ENCODE results near the gene AGO4. TPM values are rescaled to one million over a fixed set of nuclear protein-coding genes. Genes with fewer than 3 reads are reported as not detected.

AGO4 gene
- total RNA-seq, 1 experiment from 2014 or later, result 12.8 TPM

- H3K23ac ChIP-seq (ENCODE audit: insufficient read length, low read depth, low read length), result no peak overlapping the region
- H3K18ac ChIP-seq (ENCODE audit: insufficient read length, low read depth, low read length), result no peak overlapping the region
- peak overlapping the region; percentile 96 to 99 (median 96) for H3K27ac Mint-ChIP-seq
- H4K8ac ChIP-seq (replicated peaks; ENCODE audit: insufficient read length, low read depth, low read length), result no peak overlapping the region
- peaks cover 4% of the 10 kb centered on the region for H4K20me1 ChIP-seq (ENCODE audit: control insufficient read depth, insufficient read depth, insufficient read length)
- no peak overlapping the region for H3K56ac ChIP-seq (ENCODE audit: insufficient read length, low read depth, low read length)
- H3K14ac ChIP-seq (ENCODE audit: insufficient read depth, low read length), result 0 out of 2 replicates have a peak overlapping the region, but pooled peaks have one; percentile 16
- H2BK5ac ChIP-seq (ENCODE audit: insufficient read length, low read length), result no peak overlapping the region
- H3K23me2 ChIP-seq (ENCODE audit: insufficient read length, low read depth, low read length, poor library complexity, severe bottlenecking), result peaks cover 13% of the 10 kb centered on the region
- no peak overlapping the region for H2BK15ac ChIP-seq (ENCODE audit: low read depth, low read length)
- H3T11ph ChIP-seq (ENCODE audit: low read length), result no peak overlapping the region
- no peak overlapping the region for H3K27ac ChIP-seq (ENCODE audit: insufficient read length, low read depth, low read length)
- no peaks in the 10 kb centered on the region for H3K27me3 ChIP-seq (ENCODE audit: insufficient read depth, low read length)
- peak overlapping the region; percentile 86 for H3K4me2 ChIP-seq (ENCODE audit: insufficient read depth, insufficient read length, low read length)
- H2AFZ ChIP-seq (ENCODE audit: low read length), result no peak overlapping the region
- peak overlapping the region; percentile 76 for H3K9ac ChIP-seq (ENCODE audit: extremely low read depth, insufficient read length, low read length)
- peaks cover 7% of the 10 kb centered on the region for H3K79me1 ChIP-seq (ENCODE audit: insufficient read depth, low read depth, low read length, poor library complexity, severe bottlenecking)
- no peak overlapping the region for H2BK20ac ChIP-seq (ENCODE audit: low read depth, low read length, poor library complexity, severe bottlenecking)
- peaks cover 3 to 5% (median 5%) of the 10 kb centered on the region in 3 experiments; a peak in 6 of 7 replicates for H3K36me3 Mint-ChIP-seq (ENCODE audit: insufficient read depth in 1 of 3, low read depth in 3 of 3)
- H2AK5ac ChIP-seq (ENCODE audit: insufficient read length, low read length), result no peak overlapping the region
- H3K79me2 ChIP-seq (ENCODE audit: insufficient read depth, low read length), result peaks cover 24% of the 10 kb centered on the region; the same call in 1 of the 2 replicates
- H3K4me3 Mint-ChIP-seq, result peak overlapping the region; percentile 97
- no peak overlapping the region for H2BK12ac ChIP-seq (ENCODE audit: insufficient read length, low read depth, low read length)
- TF ChIP-seq CTCF (conservative IDR thresholded peaks at IDR 0.05), result no peak
- no CpG with 5 or more reads among the region's 29 CpGs for WGBS (ENCODE audit: extremely low coverage, insufficient read length, low lambda C conversion rate)
- H3K9me3 Mint-ChIP-seq, result no peaks in the 10 kb centered on the region
- H4K91ac ChIP-seq (ENCODE audit: insufficient read length, low read depth, low read length), result no peak overlapping the region
- no peak overlapping the region for H4K5ac ChIP-seq (ENCODE audit: insufficient read length, low read depth, low read length)
- H2BK120ac ChIP-seq (ENCODE audit: low read depth, low read length, poor library complexity, severe bottlenecking), result no peak overlapping the region
- H3K4me1 Mint-ChIP-seq, result peaks cover 43 to 47% of the 10 kb centered on the region in 2 experiments
- H3K4ac ChIP-seq (ENCODE audit: low read depth, low read length), result no peak overlapping the region
- H3K27me3 Mint-ChIP-seq (ENCODE audit: low read depth), result no peaks in the 10 kb centered on the region
- peaks cover 16% of the 10 kb centered on the region for H3K4me1 ChIP-seq (ENCODE audit: insufficient read depth, low read length)
- no peaks in the 10 kb centered on the region for H3K9me3 ChIP-seq (ENCODE audit: control insufficient read depth, low read depth, low read length)
- DNase-seq, result peak; percentile 95
Observed at GRCh38 chr1:35883635-35884101, 75.9 kb downstream of the AGO4 start.

Data from H9 (cell line).